Stimulated activated CD4-positive, alpha-beta T cell treated with anti-CD3 and anti-CD28 coated beads, TNF-alpha, amount 100 ng/mL, for 1 hour (primary cell): Measurements from ENCODE around the gene CNKSR3.

Experiments used
- DNase-seq, 3 donors: peaks; one replicate each; pipeline ENCODE4 v3.0.0-alpha.2; 2020; ENCODE audit warnings: low read depth in 3 of 3, low spot score in 1 of 3

Gene CNKSR3

GRCh38 chr6:154458565-154459470 lies 51.7 kb downstream of the CNKSR3 start:
- no peak for DNase-seq

GRCh38 chr6:154457881-154458284 lies 52.6 kb downstream of the CNKSR3 start:
- DNase-seq = no peak

- no peak for DNase-seq
Measured at GRCh38 chr6:154457046-154457713, 53.3 kb downstream of the CNKSR3 start.

DNA sequence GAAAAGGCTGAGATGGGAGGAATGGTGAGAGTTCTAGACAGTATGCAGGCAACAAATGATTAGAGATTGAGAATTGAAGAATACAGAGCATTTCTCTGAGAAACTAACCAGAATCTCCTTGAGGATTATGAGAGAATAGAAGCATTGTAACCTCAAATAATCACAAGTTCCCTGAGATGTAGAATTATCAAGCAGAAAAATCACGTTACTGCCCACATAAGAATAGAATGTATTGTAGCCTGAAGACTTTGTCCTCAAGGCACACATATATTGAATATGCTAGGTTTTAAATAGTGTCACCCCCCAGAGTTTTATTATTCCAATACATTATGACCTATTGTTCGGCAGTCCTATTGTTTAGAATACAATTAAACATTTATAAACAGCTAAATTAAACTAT lies 57.2 kb downstream of the CNKSR3 start:
- DNase-seq = no peak

- DNase-seq = no peak
Measured at GRCh38 chr6:154450498-154450897, 60.0 kb downstream of the CNKSR3 start.

DNA sequence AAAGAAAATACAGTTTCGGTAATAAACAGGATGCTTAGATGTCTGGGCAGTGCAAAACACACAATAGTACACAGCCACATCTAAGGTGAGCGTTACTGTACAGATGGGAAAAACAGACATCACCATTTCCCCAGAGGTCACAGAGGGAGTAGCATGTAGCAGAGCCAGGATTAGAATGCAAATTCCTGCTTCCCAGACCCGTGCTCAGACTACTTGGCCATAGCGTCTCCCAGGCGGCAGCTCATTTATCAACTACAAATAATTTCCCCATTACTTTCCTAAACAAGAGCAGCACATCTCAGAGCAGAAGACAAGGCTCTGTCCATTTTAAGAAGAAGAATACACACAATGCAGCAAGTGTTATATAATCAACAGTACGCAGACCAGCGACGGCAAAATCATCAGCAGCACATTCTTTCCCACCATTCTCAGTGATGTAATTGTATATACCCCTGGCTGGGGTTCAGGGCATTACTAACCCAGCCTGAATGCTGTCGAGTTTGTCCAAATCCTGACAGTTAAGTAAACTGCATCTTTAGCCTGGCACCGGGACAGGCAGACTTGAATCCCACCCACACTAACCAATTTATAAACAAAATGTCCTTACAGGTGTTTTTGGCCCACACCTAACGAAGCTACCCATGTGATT lies 61.9 kb downstream of the CNKSR3 start:
- DNase-seq = no peak

- no peak for DNase-seq
Measured at GRCh38 chr6:154447954-154448353, 62.5 kb downstream of the CNKSR3 start.

DNA sequence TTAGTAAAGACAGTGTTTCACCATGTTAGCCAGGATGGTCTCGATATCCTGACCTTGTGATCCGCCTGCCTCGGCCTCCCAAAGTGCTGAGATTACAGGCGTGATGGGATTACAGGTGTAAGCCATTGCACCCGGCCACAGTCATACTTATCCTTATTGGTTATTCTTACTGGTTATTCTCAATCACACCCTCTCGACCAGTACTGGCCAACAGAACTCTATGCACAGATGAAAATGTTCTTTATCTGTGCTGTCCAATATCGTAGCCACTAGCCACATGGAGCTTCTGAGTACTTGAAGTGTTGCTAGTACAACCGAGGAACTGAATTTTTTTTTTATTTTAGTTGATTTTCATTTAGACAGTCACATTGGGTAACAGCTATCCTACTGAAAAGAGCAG lies 63.5 kb downstream of the CNKSR3 start:
- no peak for DNase-seq

- DNase-seq = no peak
Measured at GRCh38 chr6:154445417-154445816, 65.1 kb downstream of the CNKSR3 start.

GRCh38 chr6:154441995-154442310 lies 68.5 kb downstream of the CNKSR3 start:
- no peak for DNase-seq

DNA sequence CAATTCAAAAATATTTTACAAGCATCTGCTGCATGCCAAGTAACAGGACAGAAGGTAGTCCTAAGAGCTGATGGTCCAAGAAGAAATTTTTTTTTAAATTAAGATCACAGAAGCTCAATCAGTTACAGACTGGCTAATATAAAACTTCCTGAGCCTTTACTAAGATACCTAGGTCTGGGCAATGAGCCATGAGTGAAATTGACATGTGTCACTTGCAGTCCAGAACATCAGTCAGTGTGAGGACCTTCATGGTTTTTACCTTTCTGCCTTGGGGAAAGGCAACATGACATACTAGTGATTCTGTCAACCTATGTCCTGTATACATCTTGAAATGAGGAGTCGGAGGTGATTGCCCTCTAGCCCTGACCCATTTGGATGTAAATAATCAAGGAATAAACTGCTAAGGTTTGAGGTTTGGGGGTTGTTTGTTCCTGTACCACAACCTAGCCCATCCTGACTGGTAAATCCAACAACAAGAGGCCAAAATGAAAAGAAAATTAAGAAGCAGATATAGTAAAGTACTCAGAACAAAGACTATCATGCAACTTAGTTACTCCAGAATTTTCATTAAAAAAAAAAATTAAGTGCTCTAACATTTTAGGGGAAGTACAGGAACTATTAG lies 70.0 kb downstream of the CNKSR3 start:
- DNase-seq = no peak

- DNase-seq = no peak
Measured at GRCh38 chr6:154440022-154440421, 70.5 kb downstream of the CNKSR3 start.

DNA sequence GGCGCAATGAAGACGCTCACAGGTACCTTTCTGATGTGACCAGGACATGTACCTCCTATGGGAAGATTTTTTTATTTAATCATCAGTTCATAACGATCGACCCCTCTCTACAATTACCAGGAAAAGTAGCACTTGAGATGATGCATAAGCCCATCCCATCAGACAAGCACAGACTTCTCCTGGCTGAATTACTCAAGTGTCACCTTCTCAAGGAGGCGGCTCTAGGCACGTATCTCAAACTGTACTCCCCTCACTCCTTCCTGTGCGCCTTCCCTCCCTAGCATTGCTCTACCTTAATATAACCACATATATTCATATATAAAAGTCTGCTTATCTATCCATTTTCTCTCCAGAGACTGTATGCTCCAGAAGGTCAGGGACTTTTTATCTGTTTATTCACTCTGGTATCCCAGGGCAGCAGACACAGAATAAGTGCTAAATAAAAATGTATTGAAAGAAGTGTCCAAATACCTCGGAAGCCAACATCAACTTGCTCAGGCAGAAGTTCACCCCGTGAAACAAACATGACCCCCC lies 71.5 kb downstream of the CNKSR3 start:
- DNase-seq = no peak

GRCh38 chr6:154435400-154435945 lies 75.0 kb downstream of the CNKSR3 start:
- DNase-seq = no peak

- no peak for DNase-seq
Measured at GRCh38 chr6:154434662-154435061, 75.8 kb downstream of the CNKSR3 start.

DNA sequence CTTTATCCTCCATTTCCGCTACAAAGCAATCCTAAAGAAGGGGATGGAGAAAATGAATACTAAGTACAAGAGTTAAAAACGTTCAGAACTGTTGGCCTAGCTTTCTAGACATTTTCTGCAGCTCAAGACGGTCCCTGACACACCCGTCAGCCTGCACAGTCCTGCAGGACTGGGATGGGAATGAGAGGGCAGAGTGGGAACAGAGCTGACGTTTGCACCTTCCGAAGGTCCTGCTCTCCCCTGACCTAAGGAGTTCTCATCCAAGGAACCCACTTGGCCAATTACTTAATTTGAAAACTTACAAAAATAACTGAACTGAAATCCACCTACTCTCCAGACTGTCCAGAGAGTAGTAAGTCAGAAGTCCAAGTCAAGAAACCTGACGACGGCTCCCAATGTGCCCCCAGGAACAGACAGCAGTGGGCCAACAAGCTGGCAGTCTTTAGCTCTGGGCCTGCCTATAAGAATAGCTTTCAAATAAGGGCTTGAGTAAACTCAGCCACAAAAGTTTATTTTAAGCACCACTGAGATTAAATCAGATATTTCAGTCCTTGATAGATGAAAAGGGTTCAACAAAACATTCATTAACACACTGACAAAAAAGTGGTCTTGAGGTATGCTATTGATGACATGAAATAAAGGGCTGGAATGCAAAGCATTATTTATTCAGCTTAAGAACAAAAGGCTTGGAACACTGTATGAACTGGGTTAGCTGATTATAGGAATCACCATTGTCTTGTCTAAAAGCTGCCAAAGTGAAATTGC lies 76.8 kb downstream of the CNKSR3 start:
- DNase-seq = no peak

GRCh38 chr6:154432533-154433476 lies 77.7 kb downstream of the CNKSR3 start:
- no peak for DNase-seq

GRCh38 chr6:154430481-154430919 lies 80.0 kb downstream of the CNKSR3 start:
- no peak for DNase-seq

GRCh38 chr6:154429711-154430110 lies 80.8 kb downstream of the CNKSR3 start:
- no peak for DNase-seq
